ENCODE measurements around the gene LITAF.

The LITAF gene

GRCh38 chr16:11626657-11627291 lies 40.1 kb upstream of the LITAF start:
- TF ChIP-seq POLR2A (IDR thresholded peaks at IDR 0.05; ENCODE audit: low read depth, low read length) = no peak
- FAIRE-seq (no peak), DNase-seq (ENCODE audit: insufficient read length, low spot score) (no peak)

- DNase-seq (ENCODE audit: insufficient read length, low spot score) = no peak
- FAIRE-seq = no peak
- TF ChIP-seq POLR2A (IDR thresholded peaks at IDR 0.05; ENCODE audit: low read depth, low read length) = no peak
These were observed 39.0 kb upstream of the LITAF start for GRCh38 chr16:11625769-11626168.

- TF ChIP-seq POLR2A (IDR thresholded peaks at IDR 0.05; ENCODE audit: low read depth, low read length) = no peak
- FAIRE-seq = no peak
These were observed 38.2 kb upstream of the LITAF start for GRCh38 chr16:11624636-11625607.

DNA sequence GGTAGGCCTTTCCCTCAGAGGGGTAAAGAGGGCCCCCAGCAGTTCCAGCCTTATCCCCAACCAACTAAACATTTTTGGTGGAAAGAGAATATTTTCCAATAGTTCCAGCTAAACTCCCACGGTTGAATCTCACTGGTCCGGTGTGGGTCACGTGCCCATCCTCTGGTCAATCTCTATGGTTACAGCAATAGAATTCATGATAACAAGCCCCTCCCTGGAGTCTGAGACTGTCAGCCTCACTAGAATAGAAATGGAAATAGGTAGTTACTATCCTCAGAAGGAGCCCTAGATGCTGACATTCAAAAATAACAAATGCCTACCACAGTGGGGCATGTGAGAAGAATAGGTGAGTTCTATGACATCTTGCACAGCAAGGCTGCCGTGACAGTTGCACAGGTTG lies 37.5 kb upstream of the LITAF start:
- no peak for TF ChIP-seq POLR2A (IDR thresholded peaks at IDR 0.05; ENCODE audit: low read depth, low read length)
- DNase-seq (ENCODE audit: insufficient read length, low spot score) (no peak), FAIRE-seq (no peak)

More at GRCh38 chr16:11624636-11625607, 38.2 kb upstream of the LITAF start:
- DNase-seq (ENCODE audit: insufficient read length, low spot score) = no peak

- no peak for TF ChIP-seq POLR2A (IDR thresholded peaks at IDR 0.05; ENCODE audit: low read depth, low read length)
- no peak for FAIRE-seq
These were observed 35.4 kb upstream of the LITAF start for GRCh38 chr16:11621920-11622651.

DNA sequence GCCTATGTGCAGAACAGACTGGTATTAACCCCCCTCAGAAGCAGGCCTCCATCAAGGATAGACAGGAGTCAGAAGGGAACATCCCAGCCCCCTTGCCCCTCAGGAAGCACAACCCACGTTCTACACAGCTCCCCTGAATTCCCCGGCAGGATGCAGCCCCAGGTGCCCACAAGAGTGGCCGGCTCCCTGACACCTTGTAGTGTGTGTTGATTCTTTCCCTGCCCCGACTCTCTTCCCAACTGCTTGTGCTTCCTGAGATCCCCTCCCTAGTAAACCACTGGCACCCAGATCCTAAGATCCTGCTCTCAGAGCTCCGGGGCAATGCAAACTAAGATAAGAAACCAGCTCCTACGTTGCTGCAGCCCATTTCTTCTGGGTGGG lies 34.8 kb upstream of the LITAF start:
- DNase-seq (ENCODE audit: insufficient read length, low spot score) (no peak), FAIRE-seq (no peak)
- TF ChIP-seq POLR2A (IDR thresholded peaks at IDR 0.05; ENCODE audit: low read depth, low read length) = no peak

More at GRCh38 chr16:11621920-11622651, 35.4 kb upstream of the LITAF start:
- DNase-seq (ENCODE audit: insufficient read length, low spot score) = no peak

DNA sequence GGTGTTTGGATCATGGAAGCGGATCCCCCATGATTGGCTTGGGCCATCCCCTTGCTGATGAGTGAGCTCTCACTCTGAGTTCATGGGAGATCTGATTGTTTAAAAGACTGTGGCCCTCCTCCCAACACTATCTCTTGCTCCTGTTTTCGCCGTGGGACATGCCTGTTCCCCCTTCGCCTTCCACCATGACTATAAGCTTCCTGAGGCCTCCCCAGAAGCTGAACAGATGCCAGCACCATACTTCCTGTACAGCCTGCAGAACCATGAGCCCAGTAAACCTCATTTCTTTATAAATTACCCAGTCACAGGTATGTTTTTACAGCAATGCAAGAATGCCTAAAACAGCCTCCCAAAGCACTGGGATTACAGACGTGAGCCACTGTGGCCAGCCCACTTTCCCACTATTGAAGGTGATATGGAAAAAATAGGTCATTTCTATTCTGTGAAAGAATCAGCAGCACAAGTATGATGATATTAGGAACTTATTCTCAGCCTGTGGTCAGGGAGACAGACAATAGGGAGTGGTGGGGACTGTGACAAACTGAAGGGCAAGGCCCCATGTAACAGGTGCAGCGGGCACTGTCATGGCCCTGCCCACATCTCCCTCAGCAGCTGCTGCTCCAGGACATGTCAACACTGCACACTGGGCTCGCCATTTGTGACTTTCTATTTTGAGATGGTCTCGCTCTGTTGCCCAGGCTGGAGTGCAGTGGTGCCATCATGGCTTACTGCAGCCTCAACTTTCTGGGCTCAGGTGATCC lies 33.7 kb upstream of the LITAF start:
- no peak for FAIRE-seq
- no peak for TF ChIP-seq POLR2A (IDR thresholded peaks at IDR 0.05; ENCODE audit: low read depth, low read length)

DNA sequence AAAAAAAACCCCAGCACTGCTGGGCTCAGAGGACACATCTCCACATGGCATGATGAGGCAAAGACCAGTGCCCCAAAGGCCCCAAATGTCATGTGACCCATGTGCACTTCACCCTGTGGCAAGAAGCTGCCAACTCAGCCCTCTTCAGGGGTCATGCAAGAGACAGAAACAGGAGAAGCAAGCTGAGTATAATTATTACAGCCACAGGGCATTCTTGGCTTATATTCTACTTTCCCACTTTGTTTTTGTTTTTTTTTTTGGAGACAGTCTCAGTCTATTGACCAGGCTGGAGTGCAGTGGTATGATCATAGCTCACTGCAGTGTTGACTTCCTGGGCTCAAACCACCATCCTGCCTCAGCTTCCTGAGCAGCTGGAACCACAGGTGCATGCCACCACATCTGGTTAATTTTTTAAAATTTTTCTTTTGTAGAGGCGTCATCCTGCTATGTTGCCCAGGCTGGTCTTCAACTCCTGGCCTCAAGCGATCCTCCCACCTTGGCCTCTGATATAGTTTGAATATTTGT lies 32.7 kb upstream of the LITAF start:
- DNase-seq (ENCODE audit: insufficient read length, low spot score) (no peak), FAIRE-seq (no peak)
- no peak for TF ChIP-seq POLR2A (IDR thresholded peaks at IDR 0.05; ENCODE audit: low read depth, low read length)

More for the DNA sequence above, 33.7 kb upstream of the LITAF start:
- DNase-seq (ENCODE audit: insufficient read length, low spot score) = no peak

- no peak for FAIRE-seq
- no peak for TF ChIP-seq POLR2A (IDR thresholded peaks at IDR 0.05; ENCODE audit: low read depth, low read length)
- DNase-seq (ENCODE audit: insufficient read length, low spot score) = no peak
These were observed 31.5 kb upstream of the LITAF start for GRCh38 chr16:11618107-11618717.

GRCh38 chr16:11615748-11616447 lies 29.2 kb upstream of the LITAF start:
- DNase-seq (ENCODE audit: insufficient read length, low spot score) (no peak), FAIRE-seq (no peak)
- TF ChIP-seq POLR2A (IDR thresholded peaks at IDR 0.05; ENCODE audit: low read depth, low read length) = no peak

GRCh38 chr16:11614587-11615175 lies 28.0 kb upstream of the LITAF start:
- DNase-seq (ENCODE audit: insufficient read length, low spot score) = no peak
- FAIRE-seq = no peak

More at GRCh38 chr16:11614587-11615175, 28.0 kb upstream of the LITAF start:
- TF ChIP-seq POLR2A (IDR thresholded peaks at IDR 0.05; ENCODE audit: low read depth, low read length) = no peak

All from H54 (cell line).